Hepatocyte (in vitro differentiated cells): ENCODE results near the gene BAMBI.

Experiments
- EZH2 ChIP-seq: fragments of 200-600 bp; sonication (generic); IDR thresholded peaks from 2 replicates; pipeline ENCODE4 v1.6.1; 2016; ENCODE audit warnings: antibody characterized with exemption, mild to moderate bottlenecking, borderline replicate concordance
- TF ChIP-seq, protein P1 (sequence below): fragments of 200-600 bp; sonication (generic); IDR thresholded peaks from 2 replicates; pipeline ENCODE4 v1.5.1; 2016; ENCODE audit warnings: antibody characterized with exemption, mild to moderate bottlenecking; ENCODE audit not compliant: poor library complexity

- TF ChIP-seq, protein P1, sequence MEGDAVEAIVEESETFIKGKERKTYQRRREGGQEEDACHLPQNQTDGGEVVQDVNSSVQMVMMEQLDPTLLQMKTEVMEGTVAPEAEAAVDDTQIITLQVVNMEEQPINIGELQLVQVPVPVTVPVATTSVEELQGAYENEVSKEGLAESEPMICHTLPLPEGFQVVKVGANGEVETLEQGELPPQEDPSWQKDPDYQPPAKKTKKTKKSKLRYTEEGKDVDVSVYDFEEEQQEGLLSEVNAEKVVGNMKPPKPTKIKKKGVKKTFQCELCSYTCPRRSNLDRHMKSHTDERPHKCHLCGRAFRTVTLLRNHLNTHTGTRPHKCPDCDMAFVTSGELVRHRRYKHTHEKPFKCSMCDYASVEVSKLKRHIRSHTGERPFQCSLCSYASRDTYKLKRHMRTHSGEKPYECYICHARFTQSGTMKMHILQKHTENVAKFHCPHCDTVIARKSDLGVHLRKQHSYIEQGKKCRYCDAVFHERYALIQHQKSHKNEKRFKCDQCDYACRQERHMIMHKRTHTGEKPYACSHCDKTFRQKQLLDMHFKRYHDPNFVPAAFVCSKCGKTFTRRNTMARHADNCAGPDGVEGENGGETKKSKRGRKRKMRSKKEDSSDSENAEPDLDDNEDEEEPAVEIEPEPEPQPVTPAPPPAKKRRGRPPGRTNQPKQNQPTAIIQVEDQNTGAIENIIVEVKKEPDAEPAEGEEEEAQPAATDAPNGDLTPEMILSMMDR = no peak
- TF ChIP-seq EZH2 = no peak
These were observed 54.8 kb downstream of the BAMBI start for GRCh38 chr10:28732091-28732490.
